Right kidney (tissue), 9 donors: ENCODE results near the gene ELK4.
A peak's percentile ranks its signal among the peaks of the same experiment; 100 is the strongest.

ENCODE experiments used
- DNase-seq: peaks from one replicate; pipeline ENCODE4 v3.0.0-alpha.2; 2016
- long read RNA-seq, 8 donors: transcript quantifications; one replicate each; lab custom pipeline, GENCODE V29; 2026

Gene ELK4, protein sequence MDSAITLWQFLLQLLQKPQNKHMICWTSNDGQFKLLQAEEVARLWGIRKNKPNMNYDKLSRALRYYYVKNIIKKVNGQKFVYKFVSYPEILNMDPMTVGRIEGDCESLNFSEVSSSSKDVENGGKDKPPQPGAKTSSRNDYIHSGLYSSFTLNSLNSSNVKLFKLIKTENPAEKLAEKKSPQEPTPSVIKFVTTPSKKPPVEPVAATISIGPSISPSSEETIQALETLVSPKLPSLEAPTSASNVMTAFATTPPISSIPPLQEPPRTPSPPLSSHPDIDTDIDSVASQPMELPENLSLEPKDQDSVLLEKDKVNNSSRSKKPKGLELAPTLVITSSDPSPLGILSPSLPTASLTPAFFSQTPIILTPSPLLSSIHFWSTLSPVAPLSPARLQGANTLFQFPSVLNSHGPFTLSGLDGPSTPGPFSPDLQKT
- long read RNA-seq, donor 1, transcript ELK4-201 (3 exons, 2,118 nt): major isoform, 6 of 45 reads
- long read RNA-seq, donor 1, partial matches to known transcripts: 39 of 45 reads
- long read RNA-seq, donor 1, other reads (novel, unspliced or antisense): 0 of 45 reads
- long read RNA-seq, donor 2, transcript ELK4-201 (3 exons, 2,118 nt): major isoform, 5 of 5 reads
- long read RNA-seq, donor 2, partial matches to known transcripts: 0 of 5 reads
- long read RNA-seq, donor 2, other reads (novel, unspliced or antisense): 0 of 5 reads
- long read RNA-seq, donor 3, full-length matches to known transcripts: 6 of 11 reads
- long read RNA-seq, donor 3, partial matches to known transcripts: 5 of 11 reads
- long read RNA-seq, donor 3, other reads (novel, unspliced or antisense): 0 of 11 reads
- long read RNA-seq, donor 4, full-length matches to known transcripts: 3 of 9 reads
- long read RNA-seq, donor 4, partial matches to known transcripts: 6 of 9 reads
- long read RNA-seq, donor 4, other reads (novel, unspliced or antisense): 0 of 9 reads
- long read RNA-seq, donor 5, transcript ELK4-201 (3 exons, 2,118 nt): major isoform, 5 of 5 reads
- long read RNA-seq, donor 5, partial matches to known transcripts: 0 of 5 reads
- long read RNA-seq, donor 5, other reads (novel, unspliced or antisense): 0 of 5 reads
- long read RNA-seq, donor 6, full-length matches to known transcripts: 4 of 9 reads
- long read RNA-seq, donor 6, partial matches to known transcripts: 5 of 9 reads
- long read RNA-seq, donor 6, other reads (novel, unspliced or antisense): 0 of 9 reads
- long read RNA-seq, donor 7, full-length matches to known transcripts: 8 of 8 reads
- long read RNA-seq, donor 7, partial matches to known transcripts: 0 of 8 reads
- long read RNA-seq, donor 7, other reads (novel, unspliced or antisense): 0 of 8 reads
- long read RNA-seq, donor 8, full-length matches to known transcripts: 4 of 4 reads
- long read RNA-seq, donor 8, partial matches to known transcripts: 0 of 4 reads
- long read RNA-seq, donor 8, other reads (novel, unspliced or antisense): 0 of 4 reads

DNA sequence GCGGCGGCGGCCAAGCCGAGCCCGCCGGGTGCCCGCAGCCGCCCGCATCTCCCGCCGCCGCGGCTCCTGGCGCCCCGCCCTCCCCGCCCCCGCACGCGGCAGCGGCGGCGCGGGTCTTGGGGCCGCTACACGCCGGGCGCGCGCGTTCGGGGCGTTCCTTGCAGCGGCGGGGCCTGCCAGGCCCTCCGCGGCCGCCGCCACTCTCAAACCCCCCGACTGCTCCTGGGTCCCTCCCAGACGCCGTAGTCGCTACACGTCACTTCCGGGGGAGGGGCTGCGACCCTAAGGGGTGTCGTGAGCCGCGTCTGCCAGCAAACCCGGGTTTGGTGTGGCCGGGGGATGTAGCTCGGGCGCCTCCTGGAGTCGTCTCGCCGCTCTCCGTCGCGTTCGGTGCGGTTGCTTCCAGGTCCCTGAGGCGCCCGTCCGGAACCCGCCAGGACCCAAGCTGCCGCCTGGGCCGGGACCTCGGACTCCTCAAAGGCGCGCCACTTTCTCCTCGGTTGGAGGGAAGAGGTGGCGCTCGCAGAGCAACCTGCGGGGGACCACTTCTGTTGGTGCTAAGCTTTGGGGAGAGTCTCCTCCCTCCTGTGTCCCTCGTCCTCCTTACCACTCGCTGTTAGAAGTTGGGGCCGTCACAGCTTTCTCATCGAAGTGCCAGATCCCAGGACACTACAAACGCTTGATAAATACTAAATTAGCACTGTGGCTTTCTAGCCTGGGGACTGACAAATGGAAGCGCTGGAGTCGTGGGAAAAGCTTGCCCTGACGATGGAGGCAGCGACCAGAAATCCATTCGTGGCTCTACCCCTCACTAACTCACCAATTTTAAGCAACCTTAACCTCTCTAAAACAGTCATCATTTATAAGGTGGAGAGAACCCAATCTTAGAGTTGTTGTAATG is at the start of gene ELK4:
TSS of gene ELK4 (minus strand) at position 244 of the 901 bp plus-strand sequence. CDS start 8,129 bp downstream, outside the sequence.
- peak; percentile 96 for DNase-seq

DNA sequence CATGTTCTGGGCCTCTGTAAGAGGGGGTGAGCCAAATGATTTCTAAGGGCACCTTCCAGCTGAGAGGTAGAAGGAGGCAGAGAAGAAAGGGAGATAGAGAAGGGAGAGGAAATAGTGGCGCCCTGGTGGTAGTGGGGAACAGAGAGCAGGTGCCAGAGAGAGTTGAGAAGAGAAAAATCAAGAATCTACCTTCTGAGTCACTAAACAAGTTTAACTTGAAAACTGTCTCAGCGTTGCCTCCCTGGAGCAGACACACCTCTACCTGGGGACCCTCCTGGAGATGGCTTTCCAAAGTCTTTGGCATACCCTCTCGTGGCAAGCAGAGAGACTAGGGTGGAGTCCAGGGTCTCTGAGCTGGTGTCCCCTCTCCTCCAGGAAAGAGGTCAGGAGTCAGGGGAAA is 49.6 kb upstream of the ELK4 start:
- no peak for DNase-seq

DNA sequence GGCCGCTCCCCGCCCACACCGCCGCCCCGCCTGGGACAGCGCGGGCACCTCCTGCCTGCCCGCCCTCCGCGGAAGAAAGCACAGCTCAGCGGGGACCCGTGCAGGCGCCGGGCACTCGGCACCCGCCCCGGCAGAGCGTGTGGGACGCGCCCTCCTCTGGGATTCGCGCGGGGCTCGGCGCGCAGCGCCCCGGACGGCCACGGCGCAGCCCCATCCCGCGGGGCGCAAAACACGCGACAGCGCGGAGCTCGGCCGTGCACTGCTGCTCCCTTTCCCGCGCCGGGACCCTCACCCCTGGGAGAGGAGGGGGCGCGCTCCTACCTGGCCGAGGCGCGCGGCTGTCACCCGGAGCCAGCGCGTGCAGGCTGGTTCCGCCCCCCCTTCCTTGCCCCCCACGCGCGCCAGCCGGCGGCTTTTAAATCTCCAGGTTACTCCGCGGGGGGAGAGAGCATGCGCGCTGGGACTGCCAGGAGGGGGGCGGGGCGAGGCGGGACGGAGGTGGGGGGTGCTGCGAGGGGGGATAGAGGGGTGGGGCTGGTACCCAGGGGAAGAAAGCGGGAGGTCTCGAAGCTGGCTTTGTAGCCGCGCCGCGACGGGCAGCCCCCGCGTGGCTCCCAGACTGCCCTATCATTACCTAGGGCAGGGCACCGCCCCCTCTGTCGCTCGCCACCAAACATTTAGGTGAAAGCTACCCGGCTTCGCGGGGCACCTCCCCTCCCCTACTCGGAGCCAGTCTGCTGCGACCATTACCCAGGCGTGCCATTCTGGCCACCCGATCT is 48.5 kb upstream of the ELK4 start, which contains the start of gene SLC45A3:
TSS of gene SLC45A3 (minus strand) at position 437 of the 779 bp plus-strand sequence. CDS start 15,853 bp downstream, outside the sequence.
- peak; percentile 82 for DNase-seq

DNA sequence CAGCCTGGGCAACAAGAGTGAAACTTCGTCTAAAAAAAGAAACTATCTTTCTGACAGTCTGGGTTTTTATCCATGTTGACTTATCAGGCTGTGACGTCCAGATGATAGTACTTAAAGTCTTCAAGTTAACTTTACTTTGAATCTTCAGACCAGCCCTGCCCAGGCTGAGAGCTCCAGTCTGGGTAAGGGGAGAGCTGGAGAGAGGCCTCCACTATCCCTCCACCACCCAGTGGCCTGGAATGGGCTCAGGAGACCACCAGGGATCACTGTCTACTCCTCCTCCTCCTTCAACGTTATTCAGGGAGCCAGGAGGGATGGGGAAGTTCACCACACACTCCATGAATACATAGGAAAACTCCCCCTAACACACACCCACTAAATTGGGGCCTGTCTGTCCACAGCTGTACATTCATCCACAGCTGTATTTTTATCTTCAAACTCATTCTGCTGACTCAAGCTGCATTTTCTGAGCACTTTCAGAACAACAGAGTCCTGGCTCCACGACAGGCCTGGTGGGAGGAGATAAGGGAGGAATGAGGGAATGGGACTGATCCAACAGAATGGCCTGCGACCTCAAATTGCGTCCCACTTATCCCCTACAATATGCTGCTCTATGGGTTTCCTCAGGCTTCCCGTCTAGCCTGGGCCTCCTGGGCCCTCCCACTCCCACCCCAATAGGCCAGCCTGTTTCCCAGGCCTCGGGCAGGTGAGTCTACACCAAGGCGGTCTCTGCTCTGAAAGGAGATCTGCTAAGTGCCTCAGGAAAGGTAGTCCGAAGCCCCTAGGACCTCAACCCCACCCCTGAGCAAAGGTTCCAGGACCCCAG is 46.7 kb upstream of the ELK4 start:
- DNase-seq: no peak

DNA sequence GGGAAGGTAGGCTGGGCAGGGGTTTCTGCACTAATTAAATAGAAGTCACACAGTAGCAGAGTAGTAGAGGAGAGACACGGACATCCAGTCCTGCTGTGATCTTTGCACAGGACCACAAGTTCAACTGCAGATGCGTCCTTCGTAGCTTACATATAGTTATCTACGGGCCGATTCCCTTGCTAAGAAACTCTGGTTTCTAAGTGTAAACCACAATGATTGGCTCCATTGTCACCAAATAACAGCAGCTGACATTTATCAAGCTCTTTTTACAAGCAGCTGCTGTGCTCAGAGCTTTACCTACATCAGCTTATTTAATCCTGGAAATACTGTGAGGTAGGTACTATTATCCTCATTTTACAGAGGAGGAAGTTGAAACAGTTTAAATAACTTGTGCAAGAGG is 45.4 kb upstream of the ELK4 start:
- DNase-seq: no peak

DNA sequence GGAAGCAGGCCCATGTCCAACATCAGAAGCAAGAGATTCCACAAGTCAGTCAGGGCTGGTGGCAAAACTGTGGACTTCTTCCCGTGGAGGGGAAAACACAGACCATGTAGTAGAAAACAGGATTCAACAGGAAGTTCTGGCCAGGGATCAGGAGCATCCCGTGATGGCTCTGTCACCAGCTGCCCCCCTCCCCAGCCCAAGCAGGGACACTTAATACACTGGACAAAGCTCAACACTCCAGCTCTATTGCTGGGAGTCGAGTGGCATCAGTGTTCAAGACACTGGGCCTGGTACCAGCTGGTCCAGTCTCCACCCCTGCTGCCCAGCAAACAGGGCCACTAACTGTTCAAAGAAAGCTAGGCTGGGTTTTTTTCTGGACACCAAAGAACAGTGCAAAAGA is 44.8 kb upstream of the ELK4 start:
- DNase-seq: no peak

DNA sequence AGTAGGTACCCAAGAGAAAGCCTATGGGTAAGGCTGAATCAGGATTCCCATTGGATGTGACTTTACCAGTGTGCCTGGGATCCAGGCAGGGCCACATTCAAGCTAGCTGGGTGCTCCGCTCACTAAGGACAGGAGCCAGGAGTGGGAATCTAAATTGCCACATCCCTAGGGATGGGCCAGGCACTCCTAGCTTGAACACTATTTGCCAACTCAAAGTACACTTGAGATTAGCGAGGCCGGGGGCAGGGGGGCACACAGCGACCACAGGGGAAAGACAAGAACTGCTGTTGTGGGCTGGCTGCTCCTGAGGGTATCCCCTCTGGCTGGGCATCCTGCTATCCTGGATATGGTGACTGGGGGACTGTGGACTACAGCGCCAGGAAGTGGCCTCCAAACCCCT is 44.2 kb upstream of the ELK4 start:
- no peak for DNase-seq

DNA sequence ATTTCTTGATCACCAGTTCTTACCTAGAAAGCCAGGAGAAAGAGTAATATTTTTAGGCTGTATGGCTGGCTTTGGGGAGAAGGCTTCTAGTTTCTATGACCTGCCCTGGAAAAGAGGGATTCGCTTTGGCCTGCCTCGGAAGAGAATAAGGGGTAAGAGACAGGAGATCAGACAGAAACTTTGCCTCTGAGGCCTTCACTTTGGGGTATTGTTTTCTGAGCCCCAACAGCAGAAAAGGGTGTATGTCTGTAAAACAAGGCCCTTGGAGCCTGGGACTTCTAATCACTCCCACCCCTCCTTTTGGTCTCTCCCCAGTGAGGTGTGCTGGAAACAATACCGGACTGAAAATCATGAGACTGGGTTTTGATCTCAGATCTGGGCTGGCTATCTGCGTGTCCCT is 43.4 kb upstream of the ELK4 start:
- DNase-seq: no peak

DNA sequence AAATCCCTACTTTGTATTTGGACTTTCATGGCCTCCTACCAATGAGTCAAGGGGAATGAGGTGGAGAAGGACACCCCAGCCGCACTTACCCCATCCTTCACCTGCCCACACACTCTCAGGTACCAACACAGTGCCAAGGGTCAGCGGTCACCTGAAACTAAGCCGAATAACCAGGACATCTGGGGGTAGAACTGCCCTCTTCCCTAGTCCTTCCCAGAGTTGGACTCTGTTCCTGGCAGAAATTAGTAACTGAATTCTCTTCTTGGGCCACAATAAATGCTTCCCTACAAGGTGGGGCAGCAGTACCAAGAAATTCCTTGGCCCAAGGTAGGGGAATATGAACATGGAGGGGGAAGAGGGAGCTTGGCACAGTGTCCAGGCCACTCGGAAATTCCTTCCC is 41.2 kb upstream of the ELK4 start:
- no peak for DNase-seq

DNA sequence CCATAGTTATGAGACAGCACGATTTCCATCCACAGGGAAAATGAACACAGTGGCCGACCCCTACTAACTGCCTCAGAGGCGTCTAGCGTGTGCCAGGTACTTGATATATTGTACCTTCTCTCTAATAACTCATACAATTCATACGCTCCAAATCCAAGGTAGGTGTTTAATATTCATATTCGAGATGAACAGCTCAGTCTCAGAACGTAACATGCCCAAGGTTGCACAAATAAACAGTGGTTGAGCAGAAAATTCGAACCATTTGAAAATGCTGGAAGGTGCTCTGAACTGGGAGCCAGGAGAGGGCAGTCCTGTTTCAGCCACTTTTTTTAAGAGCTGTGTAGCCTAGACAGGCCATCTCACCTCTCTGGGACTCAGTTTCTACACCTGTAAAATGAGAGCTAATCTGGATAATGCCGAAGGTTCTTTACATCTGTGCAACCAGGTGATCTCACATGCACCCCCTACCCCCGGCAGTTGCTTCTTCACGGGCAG is 40.6 kb upstream of the ELK4 start:
- DNase-seq: peak; percentile 55

DNA sequence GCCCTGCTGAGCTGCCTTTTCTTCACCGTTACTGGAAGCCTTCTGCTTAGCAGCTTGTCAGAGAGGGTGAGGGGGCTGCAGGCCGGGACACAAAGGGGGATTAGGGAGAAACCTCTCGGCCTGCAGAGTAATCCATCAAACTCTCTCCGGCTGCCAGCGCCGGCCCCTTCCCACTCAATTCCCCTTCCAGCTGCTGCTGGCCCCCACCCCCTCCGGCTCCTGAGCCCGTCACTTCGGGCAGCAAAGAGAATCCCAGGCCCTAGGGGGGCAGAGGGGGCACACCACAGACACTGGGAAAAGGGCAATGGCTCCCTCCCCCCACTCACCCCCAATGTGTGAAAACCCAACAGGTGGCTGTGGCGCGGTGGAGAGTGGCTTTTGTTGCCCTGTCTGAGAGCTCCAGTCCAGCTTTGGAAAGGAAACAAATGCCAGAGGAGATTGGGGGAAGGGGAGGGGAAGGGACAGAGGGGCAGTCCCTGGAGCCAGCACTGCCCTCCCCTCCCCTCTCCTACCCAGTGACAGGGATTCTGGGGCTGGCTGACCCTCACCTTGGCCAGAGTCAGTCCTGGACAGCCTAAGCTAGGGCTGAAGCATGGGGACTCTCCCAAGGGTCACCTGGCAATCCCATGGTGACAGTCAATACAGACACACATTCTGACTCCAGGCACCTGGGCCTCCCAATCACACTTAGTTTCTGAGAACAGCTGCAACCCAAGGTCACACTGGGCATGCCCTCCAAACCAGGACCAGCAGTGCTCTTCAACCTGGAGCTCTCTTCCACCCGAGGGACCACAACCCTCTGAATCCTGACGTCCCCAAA is 39.0 kb upstream of the ELK4 start:
- no peak for DNase-seq

DNA sequence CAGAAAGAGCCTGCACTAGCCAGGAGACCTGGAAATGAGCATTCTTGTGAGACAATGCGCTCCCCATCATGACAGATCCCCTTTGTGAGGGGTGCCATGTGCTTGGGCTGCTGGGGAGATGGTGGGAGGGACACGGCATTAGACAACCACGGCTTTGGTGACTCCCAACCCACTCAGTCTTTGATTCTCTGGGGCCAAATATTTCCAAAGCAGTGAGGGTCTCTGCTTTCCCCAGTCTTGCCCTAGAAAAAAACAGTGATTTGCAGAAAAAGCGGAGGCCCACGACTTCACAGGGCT is 38.3 kb upstream of the ELK4 start:
- DNase-seq: no peak

DNA sequence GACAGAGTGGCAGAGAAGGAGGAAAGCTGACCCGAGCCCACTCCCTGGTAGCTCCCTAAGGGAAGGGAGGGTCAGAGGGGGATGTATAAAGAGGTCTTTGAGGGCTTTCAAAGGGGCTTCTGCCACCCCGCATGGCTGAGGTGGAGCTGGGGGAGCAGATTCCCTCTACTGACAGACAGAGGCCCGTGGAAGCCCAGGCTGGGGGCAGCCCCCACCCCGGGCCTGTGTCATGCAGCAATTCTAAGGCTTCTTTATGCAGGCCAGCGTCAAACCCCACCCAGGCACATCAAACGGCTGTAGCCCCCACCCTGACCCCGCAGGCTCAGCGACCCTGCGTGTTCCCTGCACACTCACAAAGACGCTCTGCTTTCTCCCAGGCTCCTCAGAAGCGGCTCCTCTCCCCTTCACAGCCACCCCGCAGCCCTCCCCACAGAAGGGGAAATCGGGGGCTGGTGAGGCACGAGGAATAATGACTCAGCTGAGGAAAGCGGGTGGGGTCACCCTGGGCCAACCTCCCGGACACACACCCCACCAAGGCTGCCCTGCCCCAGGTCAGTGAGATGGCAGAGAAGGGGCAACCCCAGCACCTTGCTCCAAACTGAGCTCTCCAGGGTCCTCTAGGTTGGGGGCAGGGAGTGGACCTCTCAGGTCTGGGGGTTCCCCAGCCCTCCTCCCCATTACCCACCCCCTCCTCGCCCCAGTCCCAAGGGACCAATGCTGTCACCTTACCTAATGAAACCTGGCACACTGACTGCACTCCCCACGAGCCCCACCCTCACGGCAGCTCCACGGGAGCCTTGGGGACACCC is 37.7 kb upstream of the ELK4 start:
- no peak for DNase-seq

DNA sequence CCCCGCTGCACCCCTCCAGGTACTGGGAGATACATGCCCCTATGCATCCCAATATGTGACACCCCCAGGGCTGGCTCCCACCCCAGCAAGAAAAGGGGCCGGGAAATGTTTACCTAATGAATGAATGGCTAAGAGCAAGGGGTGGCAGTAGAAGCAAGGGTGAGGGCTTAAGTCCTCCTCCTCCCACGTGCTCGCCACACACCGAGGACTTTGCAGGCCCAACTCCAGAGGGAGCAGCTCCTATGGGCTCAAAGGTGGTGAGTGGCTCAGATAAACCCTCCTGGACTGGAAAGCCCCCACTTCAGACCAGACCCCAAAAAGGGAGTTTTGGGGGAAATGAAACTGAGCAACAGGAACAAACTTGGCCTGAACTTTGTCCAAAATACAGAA is 37.1 kb upstream of the ELK4 start:
- DNase-seq: no peak

DNA sequence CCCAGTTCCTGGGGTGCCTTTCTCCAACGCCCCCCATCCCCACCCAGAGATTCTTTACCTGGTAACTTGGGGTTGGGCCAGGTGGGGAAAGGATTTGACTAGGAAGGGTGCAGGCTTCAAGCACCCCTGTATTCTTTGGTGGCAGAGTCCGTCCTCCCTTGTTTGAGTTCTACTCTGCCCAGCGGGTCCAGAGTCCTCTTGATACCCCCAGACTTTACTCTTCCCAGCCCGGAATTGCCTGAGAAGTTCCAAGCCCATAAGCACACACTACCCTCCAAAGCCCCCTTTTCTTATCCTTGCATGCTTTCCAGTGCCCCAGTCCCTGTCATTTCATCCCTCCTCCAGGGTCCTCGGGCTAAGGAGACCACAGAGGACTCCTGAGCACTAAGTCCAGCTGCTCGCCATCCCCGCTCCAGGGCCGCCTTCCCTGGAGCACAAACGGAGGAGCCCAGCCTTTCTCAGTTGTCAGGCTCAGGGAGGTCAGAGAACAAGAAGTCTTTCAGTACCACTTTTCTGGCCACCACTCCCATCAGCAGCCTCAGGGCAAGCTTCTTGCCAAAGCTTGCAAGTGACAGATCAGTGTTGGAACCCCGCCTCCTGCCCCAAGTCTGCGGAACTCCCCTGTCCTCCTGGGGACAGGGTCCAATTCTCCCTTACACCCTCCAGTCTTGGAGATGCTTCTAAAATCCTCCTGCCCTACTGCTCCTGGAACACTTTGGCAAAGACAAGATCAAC is 36.3 kb upstream of the ELK4 start:
- no peak for DNase-seq

DNA sequence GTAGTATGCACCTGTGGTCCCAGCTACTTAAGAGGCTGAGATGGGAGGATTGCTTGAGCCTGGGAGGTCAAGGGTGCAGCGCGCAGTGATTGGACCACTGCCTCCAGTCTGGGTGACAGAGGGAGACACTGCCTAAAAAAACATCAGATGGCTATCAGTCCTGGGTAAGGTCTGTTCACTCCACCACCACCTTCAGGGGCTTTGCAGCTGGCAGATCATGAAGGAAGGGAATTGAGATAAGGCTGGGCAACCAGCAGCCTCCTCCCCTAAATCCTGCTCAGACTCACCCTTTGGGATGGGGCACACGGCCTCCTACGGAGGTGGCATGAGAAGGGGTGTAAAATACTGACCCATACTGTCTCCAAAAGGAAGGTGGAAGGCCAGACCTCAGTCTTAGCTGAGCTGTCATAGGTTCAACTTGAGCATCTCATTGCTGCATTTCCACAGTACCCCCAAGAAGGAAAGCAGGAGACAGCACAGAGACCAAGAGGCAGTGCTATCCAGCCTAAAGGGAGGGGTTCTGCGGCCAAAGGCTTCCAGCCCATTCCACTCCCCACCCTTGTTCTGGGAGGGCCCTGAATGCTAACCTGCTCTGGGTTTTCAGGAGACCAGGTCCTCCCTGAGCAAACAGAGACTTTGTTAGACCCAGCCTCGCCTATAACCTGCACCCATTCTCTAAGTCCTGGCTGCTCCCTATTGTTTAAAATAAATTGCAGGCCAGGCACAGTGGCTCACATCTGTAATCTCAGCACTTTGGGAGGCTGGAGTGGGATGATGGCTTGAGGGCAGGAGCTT is 34.8 kb upstream of the ELK4 start:
- DNase-seq: no peak
